Vagina (tissue), 2 donors: ENCODE measurements around the gene FAM237B. TPM values are rescaled to one million over a fixed set of nuclear protein-coding genes. Genes with fewer than 3 reads are reported as not detected.
"Not testable (repeated sequence)": the region's sequence is repeated elsewhere in the genome, so short reads cannot be mapped to it uniquely, and the experiment has no call there.

Experiments used
- DNase-seq, 2 donors: peaks; one replicate each; pipeline ENCODE4 v3.0.0-alpha.2; 2017; ENCODE audit errors: extremely low spot score in 2 of 2
- H3K27ac ChIP-seq: fragments of 200-600 bp; sonication (generic); one replicate; pipeline ENCODE4 v1.5.1; 2019
- H3K27me3 ChIP-seq: fragments of 200-600 bp; sonication (generic); one replicate; pipeline ENCODE4 v1.5.1; 2019
- H3K36me3 ChIP-seq, 2 donors: fragments of 200-600 bp; sonication (generic); one replicate each; pipeline ENCODE4 v1.5.1; 2017 to 2019
- H3K4me1 ChIP-seq: fragments of 200-600 bp; sonication (generic); one replicate; pipeline ENCODE4 v1.5.1; 2019
- H3K4me3 ChIP-seq, 2 donors: fragments of 200-600 bp; sonication (generic); 1 replicate in 1 of 2; 2 replicates in 1 of 2; pipeline ENCODE4 v1.5.1; 2016 to 2019
- H3K9me3 ChIP-seq: fragments of 200-600 bp; sonication (generic); one replicate; pipeline ENCODE4 v1.5.1; 2019
- POLR2A ChIP-seq, 2 donors: fragments of 450-650 bp; IDR thresholded peaks; one replicate each; pipeline ENCODE4 v1.6.1; 2017; ENCODE audit warnings: antibody characterized with exemption in 2 of 2, mild to moderate bottlenecking in 2 of 2, moderate library complexity in 2 of 2
- POLR2AphosphoS5 ChIP-seq, 2 donors: sonication (generic); formaldehyde crosslinking; IDR thresholded peaks; one replicate each; pipeline ENCODE4 v1.9.0; 2017; ENCODE audit warnings: antibody characterized with exemption in 2 of 2, mild to moderate bottlenecking in 2 of 2, low read depth in 1 of 2; ENCODE audit not compliant: insufficient read depth in 1 of 2
- intact Hi-C: fragments of 100-400 bp; cut with DNase I; formaldehyde crosslinking; loops from one replicate; pipeline ENCODE4 v1.15.1; 2023
- total RNA-seq: library from RNA; depleted of rRNA; stranded (reverse); fragments of >200 nt; gene quantifications from one replicate; pipeline ENCODE4 v1.2.3, GENCODE V29; 2016
- TF ChIP-seq, protein P1 (sequence below), 3 experiments: fragments of 450-650 bp in 2 of 3; fragments of 200-600 bp in 1 of 3; sonication (generic) in 1 of 3; IDR thresholded peaks; one replicate each; pipeline ENCODE4 v1.5.1; 2017 to 2019; ENCODE audit warnings: antibody characterized with exemption in 3 of 3, mild to moderate bottlenecking in 2 of 3, moderate library complexity in 2 of 3

Gene FAM237B
- total RNA-seq: not detected

DNA sequence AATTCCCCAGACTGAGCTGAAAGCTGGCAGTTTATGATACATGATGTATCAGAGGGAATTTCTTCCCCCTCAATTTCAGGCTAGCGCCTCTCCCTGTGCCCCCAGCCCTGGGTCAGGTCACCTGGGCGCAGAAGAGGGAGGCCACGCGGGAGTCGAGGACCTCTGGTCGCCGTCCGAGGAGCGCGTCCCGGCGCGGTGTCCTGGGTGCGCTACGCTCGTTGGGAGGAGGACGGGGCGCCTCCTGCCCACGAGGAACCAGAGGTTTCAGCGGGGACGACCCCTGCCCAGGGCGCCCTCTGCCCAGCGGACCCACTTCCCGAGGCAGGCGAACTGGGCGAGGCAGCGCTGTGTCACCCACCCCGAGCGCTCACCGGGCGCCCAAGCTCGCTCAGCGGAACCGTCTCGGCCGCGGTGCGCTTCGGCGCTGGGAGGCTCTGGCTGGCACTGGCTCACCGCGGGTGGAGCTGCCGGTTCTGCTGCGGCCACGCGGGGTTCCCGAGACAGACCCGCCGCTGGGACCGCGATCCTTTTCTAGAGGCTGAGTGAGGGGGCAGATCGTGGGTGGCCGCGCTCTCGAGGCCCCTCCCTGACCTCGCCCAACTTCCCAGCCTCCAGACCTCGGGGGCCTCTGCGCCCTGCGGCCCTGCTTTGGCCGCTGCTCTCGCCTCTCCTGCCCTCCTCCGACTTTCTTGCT lies at the start of gene FAM237B:
Gene FAM237B, minus strand, starts transcription at position 504 of the 694 bp plus-strand sequence. CDS start 1,556 bp downstream, outside the sequence.
- TF ChIP-seq, protein P1, sequence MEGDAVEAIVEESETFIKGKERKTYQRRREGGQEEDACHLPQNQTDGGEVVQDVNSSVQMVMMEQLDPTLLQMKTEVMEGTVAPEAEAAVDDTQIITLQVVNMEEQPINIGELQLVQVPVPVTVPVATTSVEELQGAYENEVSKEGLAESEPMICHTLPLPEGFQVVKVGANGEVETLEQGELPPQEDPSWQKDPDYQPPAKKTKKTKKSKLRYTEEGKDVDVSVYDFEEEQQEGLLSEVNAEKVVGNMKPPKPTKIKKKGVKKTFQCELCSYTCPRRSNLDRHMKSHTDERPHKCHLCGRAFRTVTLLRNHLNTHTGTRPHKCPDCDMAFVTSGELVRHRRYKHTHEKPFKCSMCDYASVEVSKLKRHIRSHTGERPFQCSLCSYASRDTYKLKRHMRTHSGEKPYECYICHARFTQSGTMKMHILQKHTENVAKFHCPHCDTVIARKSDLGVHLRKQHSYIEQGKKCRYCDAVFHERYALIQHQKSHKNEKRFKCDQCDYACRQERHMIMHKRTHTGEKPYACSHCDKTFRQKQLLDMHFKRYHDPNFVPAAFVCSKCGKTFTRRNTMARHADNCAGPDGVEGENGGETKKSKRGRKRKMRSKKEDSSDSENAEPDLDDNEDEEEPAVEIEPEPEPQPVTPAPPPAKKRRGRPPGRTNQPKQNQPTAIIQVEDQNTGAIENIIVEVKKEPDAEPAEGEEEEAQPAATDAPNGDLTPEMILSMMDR (IDR thresholded peaks at IDR 0.05): no peak
- no peak for TF ChIP-seq POLR2AphosphoS5 (IDR thresholded peaks at IDR 0.05; ENCODE audit: insufficient read depth in 1 of 2, low read depth in 1 of 2)
- TF ChIP-seq POLR2A (IDR thresholded peaks at IDR 0.05): no peak
- no peaks in the 10 kb centered on the region for H3K27me3 ChIP-seq
- no peak within 1 kb of the TSS for H3K27ac ChIP-seq
- H3K9me3 ChIP-seq: no peaks in the 10 kb centered on the region
- no peak for DNase-seq
- H3K4me3 ChIP-seq: peak within 1 kb of the TSS in 1 of 2 donors; percentile 15
- H3K36me3 ChIP-seq: no peaks in the 10 kb centered on the region
- H3K4me1 ChIP-seq: peaks cover 9% of the 10 kb centered on the region
- intact Hi-C loops: no loop called here

DNA sequence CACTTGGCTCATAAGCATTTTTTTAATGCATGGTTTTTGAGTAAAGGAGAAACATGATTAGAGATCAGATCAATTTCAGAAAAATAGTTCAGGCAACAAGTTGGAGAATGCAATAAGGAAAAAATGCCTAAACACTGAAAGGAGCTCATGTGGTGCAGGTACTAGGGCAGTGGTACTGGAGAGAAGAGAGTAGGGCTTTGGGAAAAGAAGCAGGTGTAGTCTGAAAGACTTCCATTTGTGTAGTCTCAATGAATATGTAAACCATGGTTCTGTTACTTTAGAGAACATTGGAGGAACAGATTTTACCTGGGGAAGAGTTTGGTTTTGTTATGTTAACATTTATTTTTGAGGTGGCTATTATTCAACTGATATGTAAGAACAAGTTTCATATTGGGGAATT lies 30.9 kb upstream of the FAM237B start:
- Histone ChIP-seq H3K9me3 (no peaks in the 10 kb centered on the region), H3K27me3 (no peaks in the 10 kb centered on the region), H3K27ac (no peak overlapping the region), H3K4me3 (no peak overlapping the region), H3K4me1 (peaks cover 11% of the 10 kb centered on the region), H3K36me3 (peaks cover 0 to 15% of the 10 kb centered on the region in 2 donors)
- intact Hi-C loops: no loop called here
- no peak for DNase-seq
- TF ChIP-seq POLR2A (IDR thresholded peaks at IDR 0.05) (no peak), POLR2AphosphoS5 (IDR thresholded peaks at IDR 0.05; ENCODE audit: insufficient read depth in 1 of 2, low read depth in 1 of 2) (no peak)
- TF ChIP-seq, protein P1 (IDR thresholded peaks at IDR 0.05): no peak

DNA sequence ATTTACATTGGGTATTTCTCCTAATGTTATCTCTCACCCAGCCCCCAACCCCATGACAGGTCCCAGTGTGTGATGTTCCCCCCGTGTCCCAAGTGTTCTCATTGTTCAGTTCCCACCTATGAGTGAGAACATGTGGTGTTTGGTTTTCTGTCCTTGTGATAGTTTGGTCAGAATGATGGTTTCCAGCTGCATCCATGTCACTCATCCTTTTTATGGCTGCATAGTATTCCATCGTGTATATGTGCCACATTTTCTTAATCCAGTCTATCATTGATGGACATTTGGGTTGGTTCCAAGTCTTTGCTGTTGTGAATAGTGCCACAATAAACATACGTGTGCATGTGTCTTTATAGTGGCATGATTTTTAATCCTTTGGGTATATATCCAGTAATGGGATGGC lies 28.9 kb upstream of the FAM237B start:
- H3K27ac ChIP-seq, DNase-seq, H3K27me3 ChIP-seq, intact Hi-C loops, H3K4me3 ChIP-seq, H3K36me3 ChIP-seq, H3K9me3 ChIP-seq: not testable (repeated sequence)
- H3K4me1 ChIP-seq: peaks cover 15% of the 10 kb centered on the region

DNA sequence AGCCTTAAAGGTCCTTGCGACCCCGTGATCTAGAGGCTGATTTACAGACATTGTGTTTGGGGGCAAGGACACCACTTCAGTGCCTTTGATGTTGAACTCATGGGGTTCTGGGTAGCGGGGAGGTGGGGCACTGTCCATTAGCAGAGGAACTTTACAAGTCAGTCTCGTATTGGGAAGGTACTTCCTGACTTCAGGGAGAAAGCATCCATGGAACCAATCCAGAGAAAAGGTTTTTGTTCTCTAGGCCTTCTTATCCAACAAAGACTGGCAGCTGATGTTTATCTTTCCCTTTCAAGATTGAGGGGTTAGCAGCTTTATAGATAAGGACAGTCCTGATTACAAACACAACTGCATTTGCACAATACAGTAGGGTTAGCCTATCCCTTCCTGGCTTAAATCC lies 28.2 kb upstream of the FAM237B start:
- H3K4me1 ChIP-seq: peaks cover 15% of the 10 kb centered on the region
- intact Hi-C loops: loop anchor here (5.0 kb wide), 1 partner anchor 53 kb away; the partner anchor contains the start of gene CLDN12

DNA sequence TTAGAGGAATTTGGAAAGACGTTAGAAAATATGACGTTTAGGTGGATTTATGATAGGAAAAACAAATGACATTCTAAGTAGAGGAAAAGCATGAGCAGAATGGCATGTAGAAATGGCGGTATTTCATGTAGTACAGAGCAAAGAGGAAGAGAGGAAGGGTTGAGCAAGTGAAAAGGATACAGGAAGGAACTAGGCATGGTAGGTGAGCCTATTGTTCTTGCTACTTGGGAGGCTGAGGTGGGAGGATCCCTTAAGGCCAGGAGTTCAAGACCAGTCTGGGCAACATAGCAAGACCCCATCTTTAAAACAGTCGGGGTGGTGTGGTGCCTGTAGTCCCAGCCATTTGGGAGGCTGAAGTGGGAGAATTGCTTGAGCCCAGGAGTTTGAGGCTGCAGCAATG lies 26.7 kb upstream of the FAM237B start:
- Histone ChIP-seq H3K4me3 (no peak overlapping the region), H3K27ac (no peak overlapping the region), H3K4me1 (peaks cover 15% of the 10 kb centered on the region), H3K27me3 (no peaks in the 10 kb centered on the region), H3K36me3 (no peaks in the 10 kb centered on the region), H3K9me3 (no peaks in the 10 kb centered on the region)
- TF ChIP-seq POLR2AphosphoS5 (IDR thresholded peaks at IDR 0.05; ENCODE audit: insufficient read depth in 1 of 2, low read depth in 1 of 2): no peak
- TF ChIP-seq, protein P1 (IDR thresholded peaks at IDR 0.05): no peak
- TF ChIP-seq POLR2A (IDR thresholded peaks at IDR 0.05): no peak
- intact Hi-C loops: loop anchor here (5.0 kb wide), 1 partner anchor 55 kb away; the partner anchor contains the start of gene CLDN12
- DNase-seq: no peak

More for the DNA sequence above, 28.2 kb upstream of the FAM237B start:
- DNase-seq: no peak
- TF ChIP-seq POLR2A (IDR thresholded peaks at IDR 0.05) (no peak), POLR2AphosphoS5 (IDR thresholded peaks at IDR 0.05; ENCODE audit: insufficient read depth in 1 of 2, low read depth in 1 of 2) (no peak)
- TF ChIP-seq, protein P1 (IDR thresholded peaks at IDR 0.05): no peak
- no peak overlapping the region for H3K27ac ChIP-seq
- H3K36me3 ChIP-seq: no peaks in the 10 kb centered on the region
- no peaks in the 10 kb centered on the region for H3K9me3 ChIP-seq
- no peak overlapping the region for H3K4me3 ChIP-seq
- H3K27me3 ChIP-seq: no peaks in the 10 kb centered on the region
